H1 (cell line): ENCODE data around the gene SCMH1. TPM values are rescaled to one million over a fixed set of nuclear protein-coding genes. Genes with fewer than 3 reads are reported as not detected.

ENCODE experiments used
- CTCF ChIA-PET: fragments of 300-600 bp; sonication (Branson Sonifier 250); formaldehyde crosslinking; loops from one replicate; lab custom pipeline; 2021; ENCODE audit not compliant: partially characterized antibody; lab: Charles Lee
- POLR2A ChIA-PET: fragments of 300-600 bp; sonication (Branson Sonifier 250); formaldehyde crosslinking; loops from one replicate; lab custom pipeline; 2021; ENCODE audit warnings: inconsistent platforms; ENCODE audit not compliant: partially characterized antibody; lab: Charles Lee
- DNase-seq, 2 experiments: peaks; one replicate each; pipeline versions ENCODE4 v3.0.0 to v3.0.0-alpha.2; 2010 to 2022; ENCODE audit warnings: low spot score in 2 of 2, low read depth in 1 of 2, mixed read lengths in 1 of 2
- FAIRE-seq: peaks from 2 replicates; lab custom pipeline; 2011; peaks lifted over from hg19 to GRCh38; lab: Jason Lieb, UNC
- H2AFZ ChIP-seq: 2 replicates; pipeline ENCODE4 v1.8.1; 2012; ENCODE audit warnings: low read length, inconsistent platforms
- H2AK5ac ChIP-seq: 2 replicates; pipeline ENCODE4 v1.6.1; 2013; ENCODE audit warnings: low read depth, low read length
- H2BK120ac ChIP-seq: replicated peaks from 2 replicates; pipeline ENCODE3; 2013; ENCODE audit warnings: low read depth, low read length, inconsistent platforms
- H2BK12ac ChIP-seq: 2 replicates; pipeline ENCODE4 v1.6.1; 2013; ENCODE audit warnings: low read depth, low read length
- H2BK15ac ChIP-seq: 2 replicates; pipeline ENCODE4 v1.6.1; 2013; ENCODE audit warnings: low read length
- H2BK20ac ChIP-seq: 2 replicates; pipeline ENCODE4 v1.6.1; 2013; ENCODE audit warnings: low read length
- H2BK5ac ChIP-seq: 2 replicates; pipeline ENCODE4 v1.6.1; 2013; ENCODE audit warnings: low read depth, low read length
- H3K14ac ChIP-seq: 2 replicates; pipeline ENCODE4 v1.6.1; 2013; ENCODE audit warnings: inconsistent platforms; ENCODE audit not compliant: insufficient read length
- H3K18ac ChIP-seq: 2 replicates; pipeline ENCODE4 v1.6.1; 2013; ENCODE audit warnings: low read length; ENCODE audit errors: extremely low read depth
- H3K23ac ChIP-seq: 2 replicates; pipeline ENCODE4 v1.6.1; 2013; ENCODE audit warnings: inconsistent platforms; ENCODE audit not compliant: insufficient read length
- H3K23me2 ChIP-seq: 2 replicates; pipeline ENCODE4 v1.6.1; 2013; ENCODE audit warnings: low read depth, low read length
- H3K27ac ChIP-seq: 2 replicates; pipeline ENCODE4 v1.6.1; 2011; ENCODE audit warnings: low read depth, low read length, inconsistent platforms
- H3K27me3 ChIP-seq, 4 experiments: replicated peaks in 1 of 4; 1 replicate in 1 of 4; 2 replicates in 3 of 4; pipeline versions ENCODE4 v1.6.1 to v1.8.1; 2011 to 2013; ENCODE audit warnings: low read length in 3 of 4, mild to moderate bottlenecking in 3 of 4, inconsistent platforms in 2 of 4, mixed read lengths in 2 of 4, moderate library complexity in 1 of 4; ENCODE audit not compliant: control insufficient read depth in 3 of 4, insufficient read depth in 3 of 4; ENCODE audit errors: extremely low read depth in 1 of 4
- H3K36me3 ChIP-seq, 4 experiments: 2 replicates each; pipeline versions ENCODE4 v1.6.1 to v1.8.1; 2011 to 2013; ENCODE audit warnings: mild to moderate bottlenecking in 4 of 4, low read length in 3 of 4, moderate library complexity in 2 of 4, control low read depth in 1 of 4, inconsistent platforms in 1 of 4; ENCODE audit not compliant: insufficient read depth in 4 of 4, control insufficient read depth in 2 of 4
- H3K4ac ChIP-seq: replicated peaks from 2 replicates; pipeline ENCODE3; 2013; ENCODE audit warnings: low read length, low read depth, mixed read lengths, inconsistent platforms; ENCODE audit not compliant: insufficient read length
- H3K4me1 ChIP-seq, 4 experiments: replicated peaks in 1 of 4; 1 replicate in 1 of 4; 2 replicates in 3 of 4; pipeline versions ENCODE4 v1.6.1 to v1.8.1; 2011 to 2013; ENCODE audit warnings: low read length in 3 of 4, inconsistent platforms in 2 of 4, mixed read lengths in 1 of 4; ENCODE audit not compliant: insufficient read depth in 4 of 4, control insufficient read depth in 3 of 4
- H3K4me2 ChIP-seq, 2 experiments: 2 replicates each; pipeline versions ENCODE4 v1.6.1 to v1.8.1; 2011 to 2013; ENCODE audit warnings: low read depth in 2 of 2, low read length in 2 of 2, control low read depth in 1 of 2, inconsistent platforms in 1 of 2, mild to moderate bottlenecking in 1 of 2; ENCODE audit not compliant: insufficient read depth in 1 of 2
- H3K4me3 ChIP-seq, 4 experiments: fragments of 200-600, 300-600 bp in 1 of 4; sonication (generic), shearing (Covaris generic), sonication (Bioruptor Twin) in 1 of 4; 2 replicates each; pipeline versions ENCODE4 v1.5.1 to v1.8.1; 2011 to 2016; ENCODE audit warnings: low read length in 4 of 4, low read depth in 3 of 4, control low read depth in 2 of 4, inconsistent platforms in 2 of 4, mild to moderate bottlenecking in 2 of 4, mixed read lengths in 1 of 4, moderate library complexity in 1 of 4; ENCODE audit not compliant: insufficient read depth in 2 of 4; ENCODE audit errors: extremely low read depth in 1 of 4
- H3K56ac ChIP-seq: replicated peaks from 2 replicates; pipeline ENCODE3; 2013; ENCODE audit warnings: low read depth, mild to moderate bottlenecking, mixed read lengths, low read length, inconsistent platforms; ENCODE audit not compliant: insufficient read length
- H3K79me1 ChIP-seq: 2 replicates; pipeline ENCODE4 v1.6.1; 2013; ENCODE audit warnings: low read depth, low read length, control low read depth
- H3K79me2 ChIP-seq, 2 experiments: 2 replicates each; pipeline versions ENCODE4 v1.6.1 to v1.8.1; 2012 to 2013; ENCODE audit warnings: low read length in 2 of 2, mild to moderate bottlenecking in 2 of 2, inconsistent platforms in 1 of 2; ENCODE audit not compliant: insufficient read depth in 2 of 2, control insufficient read depth in 1 of 2
- H3K9ac ChIP-seq, 4 experiments: replicated peaks in 1 of 4; 1 replicate in 1 of 4; 2 replicates in 3 of 4; pipeline versions ENCODE4 v1.6.1 to v1.8.1; 2011 to 2013; ENCODE audit warnings: low read depth in 3 of 4, low read length in 3 of 4, control low read depth in 2 of 4, mild to moderate bottlenecking in 2 of 4, moderate library complexity in 2 of 4, inconsistent platforms in 1 of 4; ENCODE audit errors: extremely low read depth in 1 of 4
- H3K9me3 ChIP-seq, 2 experiments: 2 replicates each; pipeline versions ENCODE4 v1.6.1 to v1.8.1; 2012 to 2013; ENCODE audit warnings: mild to moderate bottlenecking in 2 of 2, moderate library complexity in 2 of 2, control low read depth in 1 of 2, inconsistent platforms in 1 of 2, low read depth in 1 of 2, low read length in 1 of 2, mixed read lengths in 1 of 2; ENCODE audit not compliant: insufficient read depth in 2 of 2
- H4K20me1 ChIP-seq, 2 experiments: replicated peaks in 1 of 2; 2 replicates each; pipeline versions ENCODE3 to v1.8.1; 2011 to 2013; ENCODE audit warnings: inconsistent platforms in 2 of 2, low read length in 2 of 2, mild to moderate bottlenecking in 1 of 2; ENCODE audit not compliant: insufficient read depth in 2 of 2, control insufficient read depth in 1 of 2
- H4K5ac ChIP-seq: 2 replicates; pipeline ENCODE4 v1.6.1; 2013; ENCODE audit warnings: low read length, low read depth, mixed read lengths, inconsistent platforms; ENCODE audit not compliant: insufficient read length
- H4K8ac ChIP-seq: 2 replicates; pipeline ENCODE4 v1.8.0; 2013; ENCODE audit warnings: mild to moderate bottlenecking, moderate library complexity, low read length, inconsistent platforms; ENCODE audit not compliant: insufficient read depth; ENCODE audit errors: extremely low read depth
- H4K91ac ChIP-seq: replicated peaks from 2 replicates; pipeline ENCODE3; 2013; ENCODE audit warnings: low read length, mixed read lengths, inconsistent platforms; ENCODE audit not compliant: insufficient read length
- BRCA1 ChIP-seq: IDR thresholded peaks from 2 replicates; pipeline ENCODE4 v1.6.1; 2012; ENCODE audit warnings: low read depth, low read length, improper control_type of control experiment
- CBX5 ChIP-seq: fragments of 300-800, 300-1000 bp; sonication (generic); IDR thresholded peaks from 2 replicates; pipeline ENCODE4 v1.7.1; 2016; ENCODE audit warnings: antibody characterized with exemption, low read length, low read depth
- EP300 ChIP-seq, 2 experiments: IDR thresholded peaks; 1 replicate in 1 of 2; 2 replicates in 1 of 2; pipeline ENCODE4 v1.6.1; 2011 to 2012; ENCODE audit warnings: low read depth in 2 of 2, low read length in 2 of 2, mild to moderate bottlenecking in 2 of 2, borderline replicate concordance in 1 of 2, inconsistent platforms in 1 of 2, moderate library complexity in 1 of 2
- JUND ChIP-seq: IDR thresholded peaks from 2 replicates; pipeline ENCODE4 v1.6.1; 2011; ENCODE audit warnings: mild to moderate bottlenecking, improper control_type of control experiment, low read length
- KDM4A ChIP-seq: IDR thresholded peaks from one replicate; pipeline ENCODE4 v1.7.1; 2012; ENCODE audit warnings: low read depth, mild to moderate bottlenecking, moderate library complexity, low read length, inconsistent platforms; ENCODE audit not compliant: severe bottlenecking
- NRF1 ChIP-seq: IDR thresholded peaks from 2 replicates; pipeline ENCODE4 v1.6.1; 2011; ENCODE audit warnings: mild to moderate bottlenecking, low read depth, low read length, improper control_type of control experiment
- PHF8 ChIP-seq: fragments of 200-600 bp; sonication (generic); conservative IDR thresholded peaks from 2 replicates; pipeline ENCODE4 v1.7.1; 2012; ENCODE audit warnings: low read depth, mild to moderate bottlenecking, inconsistent platforms, low read length, moderate library complexity
- POLR2A ChIP-seq, 2 experiments: IDR thresholded peaks; 1 replicate in 1 of 2; 2 replicates in 1 of 2; pipeline ENCODE4 v1.6.1; 2011; ENCODE audit warnings: low read depth in 2 of 2, low read length in 2 of 2, mild to moderate bottlenecking in 2 of 2; ENCODE audit errors: control extremely low read depth in 1 of 2
- RBBP5 ChIP-seq: IDR thresholded peaks from 2 replicates; pipeline ENCODE4 v1.7.1; 2012; ENCODE audit warnings: low read depth, mild to moderate bottlenecking, inconsistent platforms, low read length, moderate library complexity, borderline replicate concordance
- TBP ChIP-seq: IDR thresholded peaks from 2 replicates; pipeline ENCODE4 v1.6.1; 2011; ENCODE audit warnings: low read depth, low read length, improper control_type of control experiment
- TCF12 ChIP-seq: IDR thresholded peaks from 2 replicates; pipeline ENCODE4 v1.6.1; 2011; ENCODE audit warnings: low read depth, mild to moderate bottlenecking, low read length
- WGBS, 2 experiments: shearing (Covaris generic) in 1 of 2; methylation state at CpG; one replicate each; pipeline versions ENCODE4 v1.1.6 to v1.1.7; 2013 to 2015; ENCODE audit warnings: low lambda C conversion rate in 2 of 2, mixed read lengths in 2 of 2, inconsistent platforms in 1 of 2, low coverage in 1 of 2, missing lambda C conversion rate in 1 of 2; ENCODE audit not compliant: insufficient replicate concordance in 2 of 2, insufficient coverage in 1 of 2, insufficient read length in 1 of 2; ENCODE audit errors: extremely low coverage in 1 of 2, missing lambda C conversion rate in 1 of 2; 5-methylcytosine and 5-hydroxymethylcytosine counted together
- polyA plus RNA-seq, 7 experiments: library from polyadenylated mRNA; depleted of rRNA in 3 of 7; stranded (reverse) in 5 of 7; unstranded in 2 of 7; fragments of >200 nt in 5 of 7; fragments of 200-250 nt in 2 of 7; gene quantifications; 1 replicate in 5 of 7; 2 replicates in 1 of 7; 4 replicates in 1 of 7; pipeline versions ENCODE4 v1.2.1 to v1.2.3, GENCODE V29; 2011 to 2013; ENCODE audit warnings: missing spikeins in 2 of 7, mixed read lengths in 2 of 7
- total RNA-seq: library from RNA; stranded (reverse); fragmentation: NEBNext Ultra II Directional; extraction: Animal tissue kit (Norgen Biotek cat#: 25700); gene quantifications from 2 replicates; pipeline ENCODE4 v1.2.1, GENCODE V29; 2021
- TF ChIP-seq, protein P1 (sequence below): IDR thresholded peaks from 2 replicates; pipeline ENCODE4 v1.6.1; 2012; ENCODE audit warnings: inconsistent platforms

The SCMH1 gene
- total and polyA plus RNA-seq, 2 of the 8 experiments (the other 6 are each of a cell fraction or from before 2014, with no cell fraction given) = 16.6 to 30.7 TPM

DNA sequence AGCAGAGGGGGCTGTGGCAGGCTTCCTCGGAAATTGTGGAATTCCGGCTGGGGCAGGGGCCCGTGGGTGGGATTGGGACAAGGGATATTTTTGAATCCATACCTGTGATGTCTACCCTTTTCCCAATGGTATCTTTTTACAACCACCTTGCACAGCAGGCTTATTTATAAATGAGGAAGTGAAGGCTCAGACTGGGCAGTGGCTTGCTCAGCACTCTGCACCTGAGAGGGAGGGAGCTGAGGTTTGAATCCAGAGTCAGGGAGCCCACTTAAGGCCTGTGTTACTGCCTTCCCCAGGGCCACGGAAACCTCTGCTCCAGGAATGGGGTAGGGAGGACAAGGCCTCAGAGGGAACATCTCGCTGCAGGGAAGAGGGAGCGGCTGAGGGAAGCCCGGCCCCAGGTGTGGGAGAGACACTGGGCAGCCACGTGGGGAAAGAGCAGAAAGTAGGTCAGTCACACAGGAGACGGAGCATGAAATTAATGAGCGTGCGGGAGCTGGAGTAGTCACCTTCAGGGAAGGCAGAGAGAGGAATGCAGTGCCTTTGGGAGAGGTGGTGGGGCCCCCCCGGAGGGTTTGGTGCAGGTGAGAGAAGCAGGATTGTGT is 35.4 kb upstream of the SCMH1 start:
- Histone ChIP-seq H2BK15ac (no peak overlapping the region), H2AK5ac (no peak overlapping the region), H3K27me3 (no peaks in the 10 kb centered on the region), H2BK5ac (no peak overlapping the region), H3K4me1 (no peaks in the 10 kb centered on the region; a peak in 1 of 7 replicates), H3K9ac (no peak overlapping the region), H4K8ac (no peak overlapping the region), H4K20me1 (no peaks in the 10 kb centered on the region), H3K9me3 (no peaks in the 10 kb centered on the region), H3K56ac (no peak overlapping the region), H3K79me2 (no peaks in the 10 kb centered on the region), H3K4me2 (no peak overlapping the region), H3K4ac (no peak overlapping the region), H3K79me1 (no peaks in the 10 kb centered on the region), H3K36me3 (no peaks in the 10 kb centered on the region), H4K91ac (no peak overlapping the region), H3K18ac (peak overlapping the region; percentile 57; the same call in 1 of the 2 replicates), H2BK20ac (no peak overlapping the region), H3K14ac (no peak overlapping the region), H3K27ac (no peak overlapping the region), H2BK120ac (no peak overlapping the region), H2AFZ (no peak overlapping the region), H3K23me2 (peaks cover 2% of the 10 kb centered on the region; the same call in 1 of the 2 replicates), H3K4me3 (no peak overlapping the region), H4K5ac (no peak overlapping the region), H3K23ac (no peak overlapping the region), H2BK12ac (0 out of 2 replicates have a peak overlapping the region, but pooled peaks have one; percentile 43)
- POLR2A ChIA-PET = no interaction called here
- CTCF ChIA-PET = interaction anchor here (0.6 to 11.5 kb wide), 18 partner anchors 8 to 156 kb away, joined by 3 to 121 read pairs (median 6); no protein-coding TSS in a partner anchor
- DNase-seq (no peak), FAIRE-seq (no peak)
- 76% methylated on average over 11 of the region's 12 CpGs; no CpG with 5 or more reads in 1 of the 2 experiments for WGBS, 2 experiments
- no peak for TF ChIP-seq TCF12
- no peak for TF ChIP-seq CBX5
- no peak for TF ChIP-seq EP300 (IDR thresholded peaks at IDR 0.05; ENCODE audit: borderline replicate concordance in 1 of 2, low read depth in 2 of 2, low read length in 2 of 2)
- TF ChIP-seq, protein P1, sequence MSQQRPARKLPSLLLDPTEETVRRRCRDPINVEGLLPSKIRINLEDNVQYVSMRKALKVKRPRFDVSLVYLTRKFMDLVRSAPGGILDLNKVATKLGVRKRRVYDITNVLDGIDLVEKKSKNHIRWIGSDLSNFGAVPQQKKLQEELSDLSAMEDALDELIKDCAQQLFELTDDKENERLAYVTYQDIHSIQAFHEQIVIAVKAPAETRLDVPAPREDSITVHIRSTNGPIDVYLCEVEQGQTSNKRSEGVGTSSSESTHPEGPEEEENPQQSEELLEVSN = no peak
- TF ChIP-seq BRCA1 = no peak
- no peak for TF ChIP-seq POLR2A (IDR thresholded peaks at IDR 0.05; ENCODE audit: control extremely low read depth in 1 of 2, low read depth in 2 of 2, low read length in 2 of 2)
- TF ChIP-seq PHF8 = no peak
- TF ChIP-seq TBP = no peak
- TF ChIP-seq RBBP5 = no peak
- no peak for TF ChIP-seq NRF1
- TF ChIP-seq KDM4A = no peak
- TF ChIP-seq JUND = no peak
